ENCODE results near the gene TTLL6. TPM values are rescaled to one million over a fixed set of nuclear protein-coding genes. Genes with fewer than 3 reads are reported as not detected.

Gene TTLL6
- total RNA-seq, 1 donor, result not detected

DNA sequence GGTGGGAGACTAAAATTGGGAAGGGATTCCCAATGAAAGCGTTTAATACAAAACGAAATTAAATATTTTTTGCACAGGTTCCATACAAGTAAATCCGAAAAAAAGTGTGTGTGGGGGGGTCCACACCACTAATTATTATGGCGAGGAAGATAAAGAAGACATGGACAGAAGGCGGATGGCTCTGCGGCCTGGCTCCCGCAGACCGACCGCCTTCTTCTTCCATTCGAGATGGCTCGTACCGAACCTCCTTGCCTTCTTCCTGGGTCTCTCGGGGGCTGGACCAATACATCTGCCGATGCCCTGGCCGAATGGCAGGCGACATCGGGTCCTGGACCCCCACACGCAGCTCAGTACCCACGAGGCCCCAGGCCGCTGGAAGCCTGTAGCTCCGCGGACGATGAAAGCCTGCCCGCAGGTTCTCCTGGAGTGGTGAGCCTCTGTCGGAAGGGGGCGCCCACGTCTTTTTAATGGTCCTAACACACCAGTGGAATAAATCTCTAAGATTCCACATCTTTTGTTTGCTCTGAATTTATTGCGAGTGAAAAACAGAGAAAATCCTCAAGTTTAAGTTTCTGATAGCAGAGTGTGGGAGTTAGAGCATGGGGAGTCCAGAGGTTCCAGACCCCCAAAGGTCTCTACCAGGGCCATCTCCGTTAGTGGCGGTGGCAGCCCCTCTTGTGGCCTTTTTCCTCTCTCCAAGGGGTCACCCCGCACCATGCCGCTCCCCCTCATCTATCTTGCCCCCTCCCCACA lies 92.6 kb downstream of the TTLL6 start:
- Histone ChIP-seq H2AFZ (ENCODE audit: low read length) (peak overlapping the region; percentile 51), H4K20me1 (ENCODE audit: insufficient read depth, low read length) (peaks cover 3% of the 10 kb centered on the region), H3K4me2 (ENCODE audit: insufficient read depth, low read length) (peak overlapping the region; percentile 48), H3K4me1 (ENCODE audit: insufficient read depth, low read length) (peaks cover 5% of the 10 kb centered on the region), H3K9me3 (ENCODE audit: low read depth, low read length) (no peaks in the 10 kb centered on the region), H3K79me2 (ENCODE audit: insufficient read depth, low read length) (no peaks in the 10 kb centered on the region), H3K4me3 (ENCODE audit: insufficient read depth, low read length) (no peak overlapping the region), H3K27ac (ENCODE audit: low read depth, low read length) (no peak overlapping the region), H3K27me3 (ENCODE audit: insufficient read depth, low read length) (peaks cover 100% of the 10 kb centered on the region), H3K36me3 (ENCODE audit: insufficient read depth, low read length) (no peaks in the 10 kb centered on the region)
- TF ChIP-seq, protein P1, sequence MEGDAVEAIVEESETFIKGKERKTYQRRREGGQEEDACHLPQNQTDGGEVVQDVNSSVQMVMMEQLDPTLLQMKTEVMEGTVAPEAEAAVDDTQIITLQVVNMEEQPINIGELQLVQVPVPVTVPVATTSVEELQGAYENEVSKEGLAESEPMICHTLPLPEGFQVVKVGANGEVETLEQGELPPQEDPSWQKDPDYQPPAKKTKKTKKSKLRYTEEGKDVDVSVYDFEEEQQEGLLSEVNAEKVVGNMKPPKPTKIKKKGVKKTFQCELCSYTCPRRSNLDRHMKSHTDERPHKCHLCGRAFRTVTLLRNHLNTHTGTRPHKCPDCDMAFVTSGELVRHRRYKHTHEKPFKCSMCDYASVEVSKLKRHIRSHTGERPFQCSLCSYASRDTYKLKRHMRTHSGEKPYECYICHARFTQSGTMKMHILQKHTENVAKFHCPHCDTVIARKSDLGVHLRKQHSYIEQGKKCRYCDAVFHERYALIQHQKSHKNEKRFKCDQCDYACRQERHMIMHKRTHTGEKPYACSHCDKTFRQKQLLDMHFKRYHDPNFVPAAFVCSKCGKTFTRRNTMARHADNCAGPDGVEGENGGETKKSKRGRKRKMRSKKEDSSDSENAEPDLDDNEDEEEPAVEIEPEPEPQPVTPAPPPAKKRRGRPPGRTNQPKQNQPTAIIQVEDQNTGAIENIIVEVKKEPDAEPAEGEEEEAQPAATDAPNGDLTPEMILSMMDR (IDR thresholded peaks at IDR 0.05; ENCODE audit: extremely low read depth, low read depth, low read length), result peak; percentile 75
- DNase-seq (ENCODE audit: insufficient read length, low spot score, missing footprints), result peak; percentile 93

DNA sequence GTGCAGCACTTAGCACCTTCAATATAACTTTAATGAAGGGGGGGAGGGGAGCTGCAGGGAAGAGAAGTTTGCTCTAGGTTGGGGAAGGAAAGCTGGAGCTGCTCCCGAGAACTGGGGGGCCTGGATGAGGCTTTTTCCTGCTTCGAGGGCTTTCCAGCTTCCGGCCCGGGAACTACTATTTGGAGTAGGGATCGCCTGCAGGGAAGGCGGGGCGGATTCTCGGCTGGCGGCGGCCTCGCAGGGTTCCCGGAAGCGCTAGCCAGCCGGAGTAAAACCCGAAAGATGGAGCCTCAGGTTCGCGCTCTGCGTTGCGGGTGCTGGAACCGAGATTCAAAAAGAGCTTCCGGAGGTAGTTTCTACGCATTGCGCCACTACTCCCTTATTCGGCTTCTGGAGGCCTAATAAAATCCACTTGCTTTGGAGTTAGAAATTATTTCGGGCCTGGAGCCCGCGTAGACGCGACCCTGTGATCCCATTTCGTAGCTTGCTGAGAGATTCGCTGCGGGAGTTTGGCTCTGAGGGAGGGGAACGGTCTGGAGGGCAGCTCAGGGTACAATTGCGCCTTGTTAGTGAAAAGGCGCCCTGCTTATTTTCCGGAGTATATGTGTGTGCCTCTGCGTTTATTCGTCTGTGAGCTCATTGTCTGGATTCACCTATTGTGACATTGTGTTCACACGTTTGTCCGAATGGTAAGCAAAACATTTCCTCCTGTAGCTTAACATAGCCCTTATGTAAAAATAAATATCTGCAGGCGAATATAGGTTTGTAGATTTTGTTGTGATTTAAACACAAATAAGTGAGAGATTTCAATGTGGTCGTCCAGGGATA lies 93.4 kb downstream of the TTLL6 start:
- peaks cover 100% of the 10 kb centered on the region for H3K27me3 ChIP-seq (ENCODE audit: insufficient read depth, low read length)
- peaks cover 3% of the 10 kb centered on the region for H4K20me1 ChIP-seq (ENCODE audit: insufficient read depth, low read length)
- DNase-seq (ENCODE audit: insufficient read length, low spot score, missing footprints), result no peak
- no peak overlapping the region for H3K27ac ChIP-seq (ENCODE audit: low read depth, low read length)
- no peak overlapping the region for H2AFZ ChIP-seq (ENCODE audit: low read length)
- no peaks in the 10 kb centered on the region for H3K36me3 ChIP-seq (ENCODE audit: insufficient read depth, low read length)
- TF ChIP-seq, protein P1 (IDR thresholded peaks at IDR 0.05; ENCODE audit: extremely low read depth, low read depth, low read length), result no peak
- H3K9me3 ChIP-seq (ENCODE audit: low read depth, low read length), result no peaks in the 10 kb centered on the region
- no peaks in the 10 kb centered on the region for H3K79me2 ChIP-seq (ENCODE audit: insufficient read depth, low read length)
- no peak overlapping the region for H3K4me3 ChIP-seq (ENCODE audit: insufficient read depth, low read length)
- H3K4me1 ChIP-seq (ENCODE audit: insufficient read depth, low read length), result peaks cover 5% of the 10 kb centered on the region
- no peak overlapping the region for H3K4me2 ChIP-seq (ENCODE audit: insufficient read depth, low read length)

DNA sequence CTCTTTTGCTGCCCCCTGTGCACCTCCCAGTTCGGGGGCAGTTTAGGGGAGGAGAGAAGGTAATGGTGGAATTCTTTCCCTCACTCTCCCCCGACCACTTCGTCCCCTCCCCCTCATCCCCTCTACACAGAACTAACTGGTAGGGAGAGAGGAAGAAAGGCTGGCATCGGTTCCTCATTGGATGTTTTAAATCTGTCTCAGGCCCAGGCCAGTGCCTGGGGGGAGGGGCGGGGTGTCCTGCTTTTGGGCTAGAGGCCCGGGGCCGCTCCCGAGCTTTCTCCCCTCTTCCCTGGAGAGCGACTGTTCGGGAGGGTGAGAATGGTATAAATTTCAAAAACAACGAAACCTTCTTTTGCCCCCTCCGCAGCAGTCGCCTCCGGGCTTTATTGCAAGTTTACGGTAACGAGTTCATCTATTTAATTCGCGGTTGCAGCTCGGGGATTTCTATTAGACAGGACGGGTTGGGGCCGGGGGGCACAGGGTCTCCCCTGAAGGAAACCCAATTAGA lies 94.1 kb downstream of the TTLL6 start, which contains the start of gene PRAC2:
Gene PRAC2, plus strand, starts transcription at position 271 of the 508 bp plus-strand sequence. CDS start 1,226 bp downstream, outside the sequence.
- TF ChIP-seq, protein P1 (IDR thresholded peaks at IDR 0.05; ENCODE audit: extremely low read depth, low read depth, low read length), result no peak
- Histone ChIP-seq H3K4me2 (ENCODE audit: insufficient read depth, low read length) (no peak within 1 kb of the TSS), H3K4me3 (ENCODE audit: insufficient read depth, low read length) (no peak within 1 kb of the TSS), H3K36me3 (ENCODE audit: insufficient read depth, low read length) (no peaks in the 10 kb centered on the region), H2AFZ (ENCODE audit: low read length) (no peak within 1 kb of the TSS), H3K4me1 (ENCODE audit: insufficient read depth, low read length) (peaks cover 5% of the 10 kb centered on the region), H3K27me3 (ENCODE audit: insufficient read depth, low read length) (peaks cover 99% of the 10 kb centered on the region), H3K27ac (ENCODE audit: low read depth, low read length) (no peak within 1 kb of the TSS), H3K9me3 (ENCODE audit: low read depth, low read length) (no peaks in the 10 kb centered on the region), H3K79me2 (ENCODE audit: insufficient read depth, low read length) (no peaks in the 10 kb centered on the region), H4K20me1 (ENCODE audit: insufficient read depth, low read length) (peaks cover 3% of the 10 kb centered on the region)
- DNase-seq (ENCODE audit: insufficient read length, low spot score, missing footprints), result no peak

All from osteoblast (primary cell).